ENCODE results near the gene SGPL1.
"Not testable (repeated sequence)": the region's sequence is repeated elsewhere in the genome, so short reads cannot be mapped to it uniquely, and the experiment has no call there.

The SGPL1 gene
- 32.7 to 35.8 (median 35.0) reads per million in 3 donors for total RNA-seq

DNA sequence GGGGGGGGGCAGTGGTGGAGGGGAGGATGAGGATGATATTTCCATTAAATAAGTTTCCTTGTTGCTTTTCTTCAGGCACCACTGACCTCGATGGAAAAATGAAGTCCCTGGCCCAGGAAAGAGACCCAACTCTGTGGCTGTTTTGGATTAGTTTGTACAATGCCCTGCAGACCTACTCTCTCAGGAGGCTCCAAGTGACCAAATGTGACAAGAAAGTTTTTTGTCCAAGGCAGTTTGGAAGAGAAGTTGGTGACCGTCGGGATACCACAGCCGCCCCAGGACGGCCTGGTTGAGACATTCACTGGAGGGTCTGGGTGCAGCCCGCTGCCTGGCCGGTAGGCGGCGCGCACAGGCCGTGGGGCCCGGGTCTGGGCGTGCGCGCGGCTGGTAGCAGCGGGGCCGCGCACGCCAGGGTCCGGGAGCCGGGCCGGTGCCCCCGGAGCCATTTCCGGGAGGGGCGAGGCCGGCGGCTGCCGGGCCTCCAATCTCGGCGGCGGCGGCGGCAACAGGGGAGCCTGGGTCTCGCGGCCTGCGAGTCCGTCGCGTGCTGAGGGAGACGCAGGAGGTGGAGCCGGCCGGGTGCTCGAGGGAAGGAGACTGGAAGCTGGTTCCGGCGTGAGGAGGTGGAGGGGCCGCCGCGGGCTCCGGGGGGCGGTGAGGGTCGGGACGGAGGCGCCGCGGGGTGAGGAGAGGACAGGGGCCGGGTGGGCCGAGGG is at the start of gene SGPL1:
SGPL1 (plus strand) TSS at position 445 of the 716 bp plus-strand sequence. CDS start 906 bp downstream, outside the sequence.
- peak; percentile 58 to 73 (median 66) for DNase-seq
- H3K4me1 ChIP-seq (ENCODE audit: control insufficient read depth, insufficient read depth, low read length, poor library complexity, severe bottlenecking): peaks cover 9% of the 10 kb centered on the region
- H3K27me3 ChIP-seq (replicated peaks; ENCODE audit: control insufficient read depth, insufficient read depth, low read length, poor library complexity, severe bottlenecking): no peaks in the 10 kb centered on the region
- peak within 1 kb of the TSS; percentile 69 for H3K4me3 ChIP-seq (ENCODE audit: insufficient read depth, low read depth, low read length, poor library complexity, severe bottlenecking)
- H3K9me3 ChIP-seq (ENCODE audit: control insufficient read depth, low read length): no peaks in the 10 kb centered on the region
- peak within 1 kb of the TSS; percentile 61 for H3K27ac ChIP-seq (ENCODE audit: insufficient read depth, low read length, poor library complexity, severe bottlenecking)
- H3K36me3 ChIP-seq (ENCODE audit: control insufficient read depth, insufficient read depth, low read length): peaks cover 4% of the 10 kb centered on the region

- not testable (repeated sequence) for H3K4me1 ChIP-seq (ENCODE audit: control insufficient read depth, insufficient read depth, low read length, poor library complexity, severe bottlenecking); H3K27me3 ChIP-seq (replicated peaks; ENCODE audit: control insufficient read depth, insufficient read depth, low read length, poor library complexity, severe bottlenecking); H3K4me3 ChIP-seq (ENCODE audit: insufficient read depth, low read depth, low read length, poor library complexity, severe bottlenecking); H3K36me3 ChIP-seq (ENCODE audit: control insufficient read depth, insufficient read depth, low read length); H3K9me3 ChIP-seq (ENCODE audit: control insufficient read depth, low read length); H3K27ac ChIP-seq (ENCODE audit: insufficient read depth, low read length, poor library complexity, severe bottlenecking); DNase-seq
Observed at GRCh38 chr10:70768026-70768685, 47.6 kb upstream of the SGPL1 start.

GRCh38 chr10:70769121-70769520 is 46.6 kb upstream of the SGPL1 start:
- no peak overlapping the region for H3K4me3 ChIP-seq (ENCODE audit: insufficient read depth, low read depth, low read length, poor library complexity, severe bottlenecking)
- DNase-seq: no peak
- no peaks in the 10 kb centered on the region for H3K9me3 ChIP-seq (ENCODE audit: control insufficient read depth, low read length)
- H3K36me3 ChIP-seq (ENCODE audit: control insufficient read depth, insufficient read depth, low read length): no peaks in the 10 kb centered on the region
- H3K27me3 ChIP-seq (replicated peaks; ENCODE audit: control insufficient read depth, insufficient read depth, low read length, poor library complexity, severe bottlenecking): no peaks in the 10 kb centered on the region
- H3K4me1 ChIP-seq (ENCODE audit: control insufficient read depth, insufficient read depth, low read length, poor library complexity, severe bottlenecking): no peaks in the 10 kb centered on the region
- no peak overlapping the region for H3K27ac ChIP-seq (ENCODE audit: insufficient read depth, low read length, poor library complexity, severe bottlenecking)

DNA sequence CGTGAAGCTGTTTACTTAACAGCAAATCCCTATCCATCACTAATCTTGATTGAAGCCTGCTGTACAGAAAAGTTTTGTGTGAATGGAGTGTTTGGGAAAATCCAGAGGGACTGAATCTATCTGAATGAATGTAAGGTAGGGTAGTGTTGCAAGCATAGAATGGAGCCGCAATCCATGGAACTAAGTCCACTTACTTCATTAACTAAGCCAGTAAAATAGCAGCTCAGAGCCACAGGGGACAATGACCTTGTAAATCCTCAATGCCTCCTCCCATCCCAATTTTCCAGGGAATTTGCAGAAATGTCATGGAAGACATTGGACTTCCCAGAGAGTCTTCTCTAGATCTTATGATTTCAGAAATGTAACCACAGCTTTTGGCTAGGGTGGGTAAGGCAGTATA is 45.7 kb upstream of the SGPL1 start:
- Histone ChIP-seq H3K4me3 (ENCODE audit: insufficient read depth, low read depth, low read length, poor library complexity, severe bottlenecking) (no peak overlapping the region), H3K4me1 (ENCODE audit: control insufficient read depth, insufficient read depth, low read length, poor library complexity, severe bottlenecking) (no peaks in the 10 kb centered on the region), H3K36me3 (ENCODE audit: control insufficient read depth, insufficient read depth, low read length) (no peaks in the 10 kb centered on the region), H3K27ac (ENCODE audit: insufficient read depth, low read length, poor library complexity, severe bottlenecking) (no peak overlapping the region), H3K27me3 (replicated peaks; ENCODE audit: control insufficient read depth, insufficient read depth, low read length, poor library complexity, severe bottlenecking) (no peaks in the 10 kb centered on the region), H3K9me3 (ENCODE audit: control insufficient read depth, low read length) (no peaks in the 10 kb centered on the region)
- DNase-seq: no peak

DNA sequence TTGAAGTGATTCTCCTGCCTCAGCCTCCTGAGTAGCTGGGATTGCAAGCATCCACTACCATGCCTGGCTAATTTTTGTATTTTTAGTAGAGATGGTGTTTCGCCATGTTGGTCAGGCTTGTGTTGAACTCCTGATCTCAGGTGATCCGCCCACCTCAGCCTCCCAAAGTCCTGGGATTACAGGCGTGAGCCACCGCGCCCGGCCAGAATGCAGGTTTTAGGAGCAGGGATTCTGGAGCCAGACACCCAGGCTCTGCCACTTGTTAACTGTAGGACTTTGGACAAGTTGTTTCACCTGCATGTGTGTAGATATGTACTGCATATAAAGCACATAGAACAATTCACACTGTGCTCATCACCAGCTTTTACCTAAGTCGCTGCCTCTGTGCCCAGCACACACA is 45.2 kb upstream of the SGPL1 start:
- H3K27ac ChIP-seq (ENCODE audit: insufficient read depth, low read length, poor library complexity, severe bottlenecking); H3K27me3 ChIP-seq (replicated peaks; ENCODE audit: control insufficient read depth, insufficient read depth, low read length, poor library complexity, severe bottlenecking); H3K9me3 ChIP-seq (ENCODE audit: control insufficient read depth, low read length); H3K4me3 ChIP-seq (ENCODE audit: insufficient read depth, low read depth, low read length, poor library complexity, severe bottlenecking); H3K36me3 ChIP-seq (ENCODE audit: control insufficient read depth, insufficient read depth, low read length); H3K4me1 ChIP-seq (ENCODE audit: control insufficient read depth, insufficient read depth, low read length, poor library complexity, severe bottlenecking); DNase-seq: not testable (repeated sequence)

DNA sequence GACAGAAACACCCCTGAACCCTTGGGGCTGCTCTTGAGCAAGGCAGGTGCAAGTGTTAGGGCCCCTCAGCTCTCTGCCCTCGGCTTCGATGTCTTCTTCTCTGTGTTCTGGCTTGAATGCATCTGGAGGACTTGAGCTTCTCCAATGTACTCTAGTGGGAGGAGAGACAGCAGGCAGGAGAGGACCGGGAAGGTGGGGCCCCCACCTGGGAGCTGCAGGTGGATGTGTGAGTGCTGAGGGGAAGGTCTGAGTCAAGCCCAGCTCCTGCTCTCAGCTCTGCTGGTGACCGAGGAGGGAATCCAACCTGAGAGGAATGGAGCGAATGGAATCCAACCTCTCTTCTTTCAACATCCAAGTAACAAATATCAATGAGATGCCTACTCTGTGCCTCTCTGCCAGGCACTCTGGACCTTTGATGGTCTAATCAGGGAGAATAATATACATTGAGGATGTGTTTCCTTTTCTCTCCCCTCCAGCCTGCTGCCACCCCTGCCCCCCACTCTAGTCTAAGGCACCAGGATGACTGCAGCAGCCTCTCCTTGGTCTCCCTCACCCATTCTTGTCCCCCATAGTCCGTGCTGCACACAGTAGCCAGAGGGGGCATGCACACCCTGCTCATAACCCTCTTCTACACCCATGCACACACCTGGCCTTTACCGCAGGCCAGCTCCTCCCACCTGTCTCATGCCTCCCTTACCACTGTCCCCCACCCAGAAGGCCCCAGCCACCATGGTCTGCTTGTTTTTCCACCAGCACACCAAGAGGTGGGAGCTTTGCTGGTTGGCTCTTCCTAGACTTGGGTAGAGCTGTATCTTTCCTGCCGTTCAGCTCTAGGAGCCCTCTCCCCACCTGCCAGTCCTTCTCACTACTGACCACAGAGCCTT is 44.2 kb upstream of the SGPL1 start:
- DNase-seq: no peak
- Histone ChIP-seq H3K4me1 (ENCODE audit: control insufficient read depth, insufficient read depth, low read length, poor library complexity, severe bottlenecking) (no peaks in the 10 kb centered on the region), H3K36me3 (ENCODE audit: control insufficient read depth, insufficient read depth, low read length) (no peaks in the 10 kb centered on the region), H3K27me3 (replicated peaks; ENCODE audit: control insufficient read depth, insufficient read depth, low read length, poor library complexity, severe bottlenecking) (no peaks in the 10 kb centered on the region), H3K27ac (ENCODE audit: insufficient read depth, low read length, poor library complexity, severe bottlenecking) (no peak overlapping the region), H3K4me3 (ENCODE audit: insufficient read depth, low read depth, low read length, poor library complexity, severe bottlenecking) (no peak overlapping the region), H3K9me3 (ENCODE audit: control insufficient read depth, low read length) (no peaks in the 10 kb centered on the region)

DNA sequence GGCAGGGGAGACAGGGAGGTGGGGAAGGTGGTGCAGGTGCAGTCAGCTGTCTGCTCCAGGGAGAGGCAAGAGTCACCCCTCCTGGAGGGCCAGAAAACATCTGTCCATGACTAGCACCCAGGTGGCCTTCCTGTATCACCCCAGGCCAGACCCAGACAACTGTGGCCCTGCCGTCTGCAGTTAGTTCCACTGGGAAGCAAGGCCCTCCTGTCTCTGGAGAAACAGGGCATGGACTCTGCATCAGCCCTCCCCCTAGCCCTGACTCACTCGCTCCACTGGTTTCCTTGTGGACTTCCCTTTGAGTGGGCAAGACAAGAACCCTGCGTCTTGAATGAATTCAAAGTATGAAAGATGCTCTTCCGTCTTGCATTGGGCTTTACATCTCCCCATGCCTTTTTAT is 43.1 kb upstream of the SGPL1 start:
- H3K27ac ChIP-seq (ENCODE audit: insufficient read depth, low read length, poor library complexity, severe bottlenecking): no peak overlapping the region
- no peaks in the 10 kb centered on the region for H3K27me3 ChIP-seq (replicated peaks; ENCODE audit: control insufficient read depth, insufficient read depth, low read length, poor library complexity, severe bottlenecking)
- H3K4me3 ChIP-seq (ENCODE audit: insufficient read depth, low read depth, low read length, poor library complexity, severe bottlenecking): no peak overlapping the region
- DNase-seq: no peak
- no peaks in the 10 kb centered on the region for H3K36me3 ChIP-seq (ENCODE audit: control insufficient read depth, insufficient read depth, low read length)
- H3K9me3 ChIP-seq (ENCODE audit: control insufficient read depth, low read length): no peaks in the 10 kb centered on the region
- no peaks in the 10 kb centered on the region for H3K4me1 ChIP-seq (ENCODE audit: control insufficient read depth, insufficient read depth, low read length, poor library complexity, severe bottlenecking)

- no peak for DNase-seq
- no peaks in the 10 kb centered on the region for H3K4me1 ChIP-seq (ENCODE audit: control insufficient read depth, insufficient read depth, low read length, poor library complexity, severe bottlenecking)
- no peak overlapping the region for H3K4me3 ChIP-seq (ENCODE audit: insufficient read depth, low read depth, low read length, poor library complexity, severe bottlenecking)
- no peaks in the 10 kb centered on the region for H3K27me3 ChIP-seq (replicated peaks; ENCODE audit: control insufficient read depth, insufficient read depth, low read length, poor library complexity, severe bottlenecking)
- H3K9me3 ChIP-seq (ENCODE audit: control insufficient read depth, low read length): no peaks in the 10 kb centered on the region
- no peak overlapping the region for H3K27ac ChIP-seq (ENCODE audit: insufficient read depth, low read length, poor library complexity, severe bottlenecking)
- no peaks in the 10 kb centered on the region for H3K36me3 ChIP-seq (ENCODE audit: control insufficient read depth, insufficient read depth, low read length)
Observed at GRCh38 chr10:70773461-70773860, 42.3 kb upstream of the SGPL1 start.

DNA sequence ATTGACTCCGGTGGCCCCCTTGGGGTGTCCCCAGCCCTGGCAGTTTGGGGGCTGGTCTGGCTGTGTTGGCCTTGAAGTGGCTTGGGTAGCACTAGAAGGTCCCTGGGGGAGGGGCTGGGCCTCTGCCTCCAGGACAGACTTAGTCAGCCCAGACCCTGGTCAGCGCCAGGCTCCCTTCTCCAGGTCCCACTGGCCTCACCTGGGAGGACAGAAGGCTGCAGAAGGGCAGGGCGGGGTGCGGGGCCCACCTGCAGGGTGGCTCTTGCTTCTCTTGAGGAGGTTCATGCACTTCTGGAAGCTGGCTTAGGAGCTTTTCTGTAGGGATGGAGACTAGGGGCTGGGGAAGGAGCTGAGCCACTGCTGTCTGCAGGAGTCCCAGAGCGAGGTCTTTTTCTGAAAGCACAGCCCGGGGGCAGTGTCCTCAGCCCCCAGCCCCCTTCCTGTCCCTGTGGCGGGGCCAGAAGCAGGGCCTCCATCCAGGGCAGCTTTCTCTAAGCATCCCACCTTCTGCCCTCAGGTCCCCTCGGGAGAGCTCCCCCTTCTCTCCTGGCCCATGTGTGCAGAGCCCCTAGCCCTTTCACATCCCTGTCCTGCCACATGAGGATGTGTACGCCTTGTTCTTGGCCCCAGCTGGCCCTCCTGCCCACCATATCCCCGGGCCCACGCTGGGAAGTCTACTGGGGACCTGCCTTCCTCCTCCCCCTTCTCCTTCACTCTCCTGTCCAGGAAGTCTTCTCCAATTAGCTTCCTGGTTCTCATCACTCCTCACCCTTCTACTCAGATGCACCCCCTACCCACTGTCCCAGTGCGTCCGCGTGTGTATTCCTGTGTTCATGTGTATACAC is 41.6 kb upstream of the SGPL1 start:
- H3K9me3 ChIP-seq (ENCODE audit: control insufficient read depth, low read length): no peaks in the 10 kb centered on the region
- H3K27ac ChIP-seq (ENCODE audit: insufficient read depth, low read length, poor library complexity, severe bottlenecking): no peak overlapping the region
- H3K27me3 ChIP-seq (replicated peaks; ENCODE audit: control insufficient read depth, insufficient read depth, low read length, poor library complexity, severe bottlenecking): no peaks in the 10 kb centered on the region
- H3K36me3 ChIP-seq (ENCODE audit: control insufficient read depth, insufficient read depth, low read length): no peaks in the 10 kb centered on the region
- DNase-seq: no peak
- H3K4me1 ChIP-seq (ENCODE audit: control insufficient read depth, insufficient read depth, low read length, poor library complexity, severe bottlenecking): no peaks in the 10 kb centered on the region
- H3K4me3 ChIP-seq (ENCODE audit: insufficient read depth, low read depth, low read length, poor library complexity, severe bottlenecking): no peak overlapping the region

Data from effector memory CD4-positive, alpha-beta T cell (primary cell).